Measurements from ENCODE around the gene GPER1.
A peak's percentile ranks its signal among the peaks of the same experiment; 100 is the strongest.
"Not testable (repeated sequence)": the region's sequence is repeated elsewhere in the genome, so short reads cannot be mapped to it uniquely, and the experiment has no call there.

Gene GPER1

GRCh38 chr7:1068013-1068412, 19.9 kb upstream of the GPER1 start:
- no peak for DNase-seq (ENCODE audit: low spot score)

GRCh38 chr7:1068619-1069018, 19.3 kb upstream of the GPER1 start:
- no peak for DNase-seq (ENCODE audit: low spot score)

GRCh38 chr7:1070544-1071011, 17.3 kb upstream of the GPER1 start:
- no peak for DNase-seq (ENCODE audit: low spot score)

GRCh38 chr7:1071731-1072254, 16.1 kb upstream of the GPER1 start:
- no peak for DNase-seq (ENCODE audit: low spot score)

- DNase-seq (ENCODE audit: low spot score) = no peak
Measured at GRCh38 chr7:1073142-1073977, 14.6 kb upstream of the GPER1 start.

GRCh38 chr7:1074018-1074417, 13.9 kb upstream of the GPER1 start:
- DNase-seq (ENCODE audit: low spot score) = not testable (repeated sequence)

GRCh38 chr7:1074593-1075431, 13.1 kb upstream of the GPER1 start:
- DNase-seq (ENCODE audit: low spot score) = no peak

GRCh38 chr7:1076184-1077072, 11.5 kb upstream of the GPER1 start:
- no peak for DNase-seq (ENCODE audit: low spot score)

- DNase-seq (ENCODE audit: low spot score) = no peak
Measured at GRCh38 chr7:1078519-1078918, 9.4 kb upstream of the GPER1 start.

- DNase-seq (ENCODE audit: low spot score) = no peak
Measured at GRCh38 chr7:1078985-1079384, 8.9 kb upstream of the GPER1 start.

GRCh38 chr7:1079546-1079945, 8.4 kb upstream of the GPER1 start:
- no peak for DNase-seq (ENCODE audit: low spot score)

- no peak for DNase-seq (ENCODE audit: low spot score)
Measured at GRCh38 chr7:1080252-1080920, 7.5 kb upstream of the GPER1 start.

GRCh38 chr7:1080921-1081255, 7.0 kb upstream of the GPER1 start:
- DNase-seq (ENCODE audit: low spot score) = no peak

- DNase-seq (ENCODE audit: low spot score) = no peak
Measured at GRCh38 chr7:1081336-1081735, 6.6 kb upstream of the GPER1 start.

GRCh38 chr7:1081931-1082401, 5.9 kb upstream of the GPER1 start:
- peak; percentile 90 for DNase-seq (ENCODE audit: low spot score)

- no peak for DNase-seq (ENCODE audit: low spot score)
Measured at GRCh38 chr7:1083729-1084657, 3.9 kb upstream of the GPER1 start.

- no peak for DNase-seq (ENCODE audit: low spot score)
Measured at GRCh38 chr7:1085266-1085665, 2.6 kb upstream of the GPER1 start.

- no peak for DNase-seq (ENCODE audit: low spot score)
Measured at GRCh38 chr7:1085910-1086421, 1.9 kb upstream of the GPER1 start.

Data from SK-N-DZ (cell line).